ENCODE data around the gene SRC. TPM values are rescaled to one million over a fixed set of nuclear protein-coding genes. Genes with fewer than 3 reads are reported as not detected.
A peak's percentile ranks its signal among the peaks of the same experiment; 100 is the strongest.

Gene SRC
- total and polyA plus RNA-seq, 10 donors = 7.0 to 68.0 (median 31.2) TPM

DNA sequence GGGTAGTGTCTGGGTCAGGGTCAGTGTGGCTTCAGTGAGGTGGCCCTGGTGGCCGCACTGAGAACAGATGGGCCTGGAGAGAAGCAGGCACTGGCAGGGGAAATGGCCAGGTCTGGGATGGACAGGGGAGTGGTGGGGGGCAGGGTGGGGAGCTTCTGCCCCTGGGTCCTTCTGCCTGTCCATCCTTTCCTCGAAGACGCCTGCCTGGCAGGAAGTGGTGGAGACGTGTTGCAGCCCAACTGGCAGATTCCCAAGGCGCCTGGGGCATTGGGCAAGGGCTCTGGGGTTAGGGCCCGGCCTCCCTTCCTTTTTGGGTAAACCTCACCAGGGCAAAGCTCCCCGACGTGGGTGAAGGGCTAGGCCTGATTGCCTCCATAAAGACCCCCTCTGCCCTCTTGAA, 10.4 kb downstream of the SRC start:
- H3K4me1 ChIP-seq = peaks cover 0 to 53% (median 23%) of the 10 kb centered on the region in 6 donors
- intact Hi-C loops (cut with DNase I; ENCODE audit: low total_unique reads) = no loop called here
- H3K9me3 ChIP-seq = no peaks in the 10 kb centered on the region
- peak overlapping the region in 5 of 8 donors; percentile 33 to 77 (median 63) for H3K27ac ChIP-seq
- H3K27me3 ChIP-seq (replicated peaks in 1 of 7) = no peaks in the 10 kb centered on the region
- H3K36me3 ChIP-seq = peaks cover 0 to 10% (median 0%) of the 10 kb centered on the region in 6 donors
- H3K4me3 ChIP-seq = no peak overlapping the region
- peak; percentile 83 for DNase-seq
- TF ChIP-seq POLR2A (IDR thresholded peaks at IDR 0.05) (no peak), POLR2AphosphoS5 (IDR thresholded peaks at IDR 0.05) (peak; percentile 53 to 66 (median 55))
- TF ChIP-seq, protein P1, sequence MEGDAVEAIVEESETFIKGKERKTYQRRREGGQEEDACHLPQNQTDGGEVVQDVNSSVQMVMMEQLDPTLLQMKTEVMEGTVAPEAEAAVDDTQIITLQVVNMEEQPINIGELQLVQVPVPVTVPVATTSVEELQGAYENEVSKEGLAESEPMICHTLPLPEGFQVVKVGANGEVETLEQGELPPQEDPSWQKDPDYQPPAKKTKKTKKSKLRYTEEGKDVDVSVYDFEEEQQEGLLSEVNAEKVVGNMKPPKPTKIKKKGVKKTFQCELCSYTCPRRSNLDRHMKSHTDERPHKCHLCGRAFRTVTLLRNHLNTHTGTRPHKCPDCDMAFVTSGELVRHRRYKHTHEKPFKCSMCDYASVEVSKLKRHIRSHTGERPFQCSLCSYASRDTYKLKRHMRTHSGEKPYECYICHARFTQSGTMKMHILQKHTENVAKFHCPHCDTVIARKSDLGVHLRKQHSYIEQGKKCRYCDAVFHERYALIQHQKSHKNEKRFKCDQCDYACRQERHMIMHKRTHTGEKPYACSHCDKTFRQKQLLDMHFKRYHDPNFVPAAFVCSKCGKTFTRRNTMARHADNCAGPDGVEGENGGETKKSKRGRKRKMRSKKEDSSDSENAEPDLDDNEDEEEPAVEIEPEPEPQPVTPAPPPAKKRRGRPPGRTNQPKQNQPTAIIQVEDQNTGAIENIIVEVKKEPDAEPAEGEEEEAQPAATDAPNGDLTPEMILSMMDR (IDR thresholded peaks at IDR 0.05 in 8 of 11, conservative IDR thresholded peaks at IDR 0.05 in 3 of 11) = no peak
- 18 to 33% (median 28%) methylated on average over 5 to 8 of the region's 8 CpGs for WGBS, 5 donors

DNA sequence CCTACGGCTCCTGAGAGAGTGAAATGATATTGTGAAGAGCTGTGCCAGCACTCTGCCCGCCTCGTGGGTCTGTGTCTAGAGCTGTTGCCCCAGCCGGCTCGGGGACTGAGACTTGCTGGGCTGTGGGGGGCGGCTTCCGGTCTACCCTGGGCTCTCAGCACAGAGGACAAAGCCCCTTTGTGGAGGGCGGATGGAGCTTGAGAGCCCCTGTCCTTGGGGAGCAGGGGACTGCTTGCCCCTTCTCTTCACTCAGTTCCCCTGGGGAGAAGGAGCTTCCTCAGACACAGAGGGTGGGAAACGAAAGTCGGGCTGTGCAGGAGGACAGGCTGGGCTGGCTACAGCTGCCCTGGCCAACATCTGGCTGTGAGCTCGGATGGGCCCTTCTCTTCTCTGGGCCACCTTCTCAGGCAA, 11.0 kb downstream of the SRC start:
- DNase-seq = peak; percentile 74
- 44 to 59% (median 49%) methylated on average over 6 to 11 of the region's 11 CpGs for WGBS, 5 donors
- Histone ChIP-seq H3K4me1 (peaks cover 0 to 53% (median 23%) of the 10 kb centered on the region in 6 donors), H3K27me3 (replicated peaks in 1 of 7) (no peaks in the 10 kb centered on the region), H3K4me3 (no peak overlapping the region), H3K9me3 (no peaks in the 10 kb centered on the region), H3K36me3 (peaks cover 0 to 6% (median 0%) of the 10 kb centered on the region in 6 donors), H3K27ac (peak overlapping the region in 5 of 8 donors; percentile 33 to 77 (median 63))
- intact Hi-C loops (cut with DNase I; ENCODE audit: low total_unique reads) = no loop called here
- TF ChIP-seq POLR2A (IDR thresholded peaks at IDR 0.05) (no peak), POLR2AphosphoS5 (IDR thresholded peaks at IDR 0.05) (no peak)
- TF ChIP-seq, protein P1 (IDR thresholded peaks at IDR 0.05 in 8 of 11, conservative IDR thresholded peaks at IDR 0.05 in 3 of 11) = no peak

DNA sequence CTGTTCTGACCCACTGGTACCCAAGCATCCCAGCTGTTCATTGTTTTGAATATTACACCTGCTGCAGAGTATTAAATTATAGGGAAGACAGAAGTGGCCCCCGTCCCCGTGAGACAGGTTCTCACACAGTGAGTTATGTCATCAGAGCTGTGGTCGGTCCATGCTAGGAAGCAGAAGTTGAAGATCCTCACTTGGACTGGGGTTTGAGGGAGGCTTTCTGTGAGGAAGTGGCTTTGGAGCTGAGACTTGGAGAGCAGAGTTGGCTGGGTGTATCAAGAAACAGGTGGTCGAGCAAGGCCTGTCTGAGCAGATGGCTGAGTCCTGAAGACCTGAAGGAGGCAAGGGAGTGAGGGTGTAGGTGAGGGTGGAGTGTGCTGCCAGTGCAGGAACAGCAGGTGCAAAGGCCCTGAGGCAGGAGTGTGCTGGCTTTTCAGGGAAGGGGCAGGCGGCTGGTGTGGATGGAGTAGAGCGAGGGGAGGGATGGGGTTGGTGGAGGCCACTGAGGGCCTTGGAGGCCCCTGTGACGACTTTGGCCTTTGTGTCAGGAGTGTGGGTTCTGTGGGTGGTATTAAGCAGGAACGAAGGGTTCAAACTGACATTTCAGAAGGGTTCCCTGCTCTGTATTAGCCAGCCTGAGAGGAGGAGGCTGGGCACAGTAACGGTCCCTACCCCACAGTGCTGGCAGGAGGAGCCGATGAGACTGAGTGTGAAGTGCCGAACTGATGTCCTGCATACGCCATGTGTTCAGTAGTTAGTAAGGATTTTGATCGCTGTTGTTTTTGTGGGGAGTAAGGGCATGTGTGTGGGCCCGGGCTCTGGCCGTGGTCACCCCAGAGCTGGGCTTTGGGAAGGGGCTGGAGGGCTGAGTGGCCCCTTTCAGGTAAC, 11.8 kb downstream of the SRC start:
- Histone ChIP-seq H3K36me3 (peaks cover 0 to 6% (median 0%) of the 10 kb centered on the region in 6 donors), H3K4me1 (peaks cover 0 to 53% (median 23%) of the 10 kb centered on the region in 6 donors), H3K4me3 (no peak overlapping the region), H3K9me3 (no peaks in the 10 kb centered on the region), H3K27ac (peak overlapping the region in 6 of 8 donors; percentile 26 to 77 (median 60)), H3K27me3 (replicated peaks in 1 of 7) (no peaks in the 10 kb centered on the region)
- TF ChIP-seq POLR2AphosphoS5 (IDR thresholded peaks at IDR 0.05) = peak in 1 of 3 donors; percentile 56
- TF ChIP-seq, protein P1 (IDR thresholded peaks at IDR 0.05 in 8 of 11, conservative IDR thresholded peaks at IDR 0.05 in 3 of 11) = no peak
- intact Hi-C loops (cut with DNase I; ENCODE audit: low total_unique reads) = no loop called here
- WGBS, 5 donors = 60 to 74% (median 70%) methylated on average over 14 to 15 of the region's 15 CpGs
- DNase-seq = peak; percentile 76
